CD4-positive, alpha-beta T cell treated with Interleukin-4 for 4 hours (primary cell): ENCODE results near the gene PLCB1.
"Not testable (repeated sequence)": the region's sequence is repeated elsewhere in the genome, so short reads cannot be mapped to it uniquely, and the experiment has no call there.

ENCODE experiments used
- DNase-seq: peaks from one replicate; pipeline ENCODE4 v3.0.0-alpha.2; 2020

PLCB1 gene

DNA sequence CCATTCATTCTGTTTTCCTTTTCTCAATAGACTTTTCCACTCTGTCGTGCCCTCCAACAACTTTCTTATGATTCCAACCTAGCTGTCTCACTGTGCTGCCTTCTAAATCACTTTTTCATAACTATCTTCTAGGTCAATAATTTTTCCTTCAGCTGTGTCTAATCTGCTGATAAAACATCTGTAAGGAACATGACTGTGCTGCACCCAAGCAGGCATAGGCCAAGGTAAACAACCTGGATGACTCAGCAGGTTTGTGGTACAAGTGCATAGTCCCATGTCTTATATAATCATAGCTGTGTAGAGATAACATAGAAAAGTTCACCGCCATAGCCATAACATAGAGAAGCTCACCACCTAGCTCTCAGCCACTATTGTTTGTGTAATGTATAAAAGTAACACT, 332.3 kb downstream of the PLCB1 start:
- DNase-seq, result no peak

GRCh38 chr20:8466781-8467180, 334.7 kb downstream of the PLCB1 start:
- DNase-seq, result not testable (repeated sequence)

DNA sequence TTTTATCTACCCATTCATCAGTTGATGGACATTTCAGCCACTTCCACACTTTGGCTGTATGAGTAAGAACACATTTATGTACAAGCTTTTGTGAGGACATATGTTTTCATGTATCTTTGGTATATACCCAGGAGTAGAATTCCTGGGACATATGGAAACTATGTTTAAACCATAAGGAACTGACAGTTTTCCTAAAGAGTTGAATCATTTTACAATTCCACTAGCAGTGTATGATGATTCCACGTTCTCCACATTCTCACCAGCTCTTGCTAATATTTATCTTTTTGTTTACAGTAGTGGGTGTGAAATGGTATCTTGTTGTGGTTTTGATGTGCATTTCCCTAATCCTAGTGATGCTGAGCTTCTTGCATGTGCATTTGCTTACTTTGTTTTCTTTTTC, 338.1 kb downstream of the PLCB1 start:
- DNase-seq, result no peak

- DNase-seq, result no peak
Observed at GRCh38 chr20:8471465-8471864, 339.4 kb downstream of the PLCB1 start.

- DNase-seq, result no peak
Observed at GRCh38 chr20:8473459-8473858, 341.4 kb downstream of the PLCB1 start.

DNA sequence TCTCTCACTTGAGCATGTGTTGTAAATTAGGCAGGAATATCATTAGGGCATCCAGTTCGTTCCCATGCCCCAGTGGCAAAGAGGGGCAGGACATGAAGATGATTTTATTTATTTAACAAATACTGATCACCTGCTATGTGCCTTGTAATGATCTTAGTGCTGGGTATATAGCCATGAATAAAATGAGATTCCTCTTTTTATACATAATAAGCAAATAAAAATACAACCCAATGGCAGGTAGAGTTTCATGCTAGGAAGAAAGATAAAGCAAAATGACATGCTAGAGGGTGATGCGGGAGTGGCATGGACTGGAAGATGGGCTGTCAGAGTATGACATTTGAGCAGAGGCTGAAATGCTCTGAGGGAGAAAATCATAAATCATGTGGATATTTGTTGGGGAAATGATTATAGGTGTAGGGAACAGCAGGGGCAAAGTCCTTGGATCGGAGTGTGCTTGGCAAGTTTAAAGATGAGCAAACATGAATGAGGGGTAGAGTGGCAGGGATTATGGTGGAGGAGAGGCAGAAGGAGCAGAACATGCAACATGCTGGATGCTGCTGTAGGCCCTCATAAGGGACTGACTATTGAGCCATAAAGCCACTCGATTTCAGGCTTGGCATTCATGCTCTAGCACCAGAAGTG, 342.1 kb downstream of the PLCB1 start:
- no peak for DNase-seq

GRCh38 chr20:8476021-8476420, 344.0 kb downstream of the PLCB1 start:
- no peak for DNase-seq

DNA sequence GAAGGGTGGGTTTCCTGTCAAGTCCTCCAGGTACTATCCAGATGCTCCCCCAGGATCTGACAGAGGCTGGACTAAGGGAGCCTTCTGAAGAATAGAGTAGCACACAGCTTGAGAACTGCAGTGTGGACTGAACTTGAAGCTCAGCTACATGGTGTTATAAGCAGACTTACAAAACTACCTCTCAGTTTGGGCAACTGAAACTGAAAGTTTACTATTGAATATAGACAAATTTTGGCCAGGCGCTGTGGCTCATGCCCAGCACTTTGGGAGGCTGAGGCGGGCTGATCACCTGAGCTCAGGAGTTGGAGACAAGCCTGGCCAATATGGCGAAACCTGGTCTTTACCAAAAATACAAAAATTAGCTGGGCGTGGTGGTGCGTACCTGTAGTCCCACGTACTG, 348.5 kb downstream of the PLCB1 start:
- DNase-seq, result no peak

GRCh38 chr20:8487696-8488095, 355.6 kb downstream of the PLCB1 start:
- DNase-seq, result no peak

DNA sequence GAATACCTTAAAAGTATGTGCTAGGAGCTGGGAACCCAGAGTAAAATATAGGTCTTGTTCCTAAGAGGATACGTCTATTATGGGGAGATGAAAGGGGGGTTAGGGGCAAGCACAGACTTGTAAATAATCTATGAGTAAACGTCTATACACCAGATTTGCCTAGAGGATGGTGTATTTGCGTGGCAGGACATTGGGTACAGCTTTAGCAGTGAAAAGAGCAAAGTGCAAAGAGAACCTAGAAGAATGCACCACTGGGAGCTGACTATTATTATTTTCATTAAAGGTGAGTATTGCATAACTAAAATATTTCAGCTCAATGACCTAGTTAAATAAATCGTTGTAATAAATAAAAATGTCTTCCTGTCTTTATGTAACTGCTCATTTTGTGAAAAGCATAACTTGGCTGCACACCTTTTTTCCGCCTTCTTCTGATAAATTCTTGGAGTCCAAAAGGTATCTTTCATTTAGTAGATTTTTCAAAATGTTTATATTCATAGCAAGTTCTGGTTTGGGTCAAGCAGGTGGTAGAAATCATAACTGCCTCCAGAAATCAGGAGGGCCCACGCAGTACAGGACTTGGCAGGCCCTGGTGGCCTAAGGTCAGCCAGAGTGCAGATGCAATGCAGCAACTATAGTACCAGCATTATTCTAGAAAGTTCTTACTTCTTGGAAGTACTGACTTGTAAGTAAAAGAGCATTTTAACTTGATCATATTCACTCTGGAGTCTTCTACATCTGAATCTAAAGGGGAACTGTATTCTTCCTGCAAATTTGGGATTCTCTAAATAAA, 357.2 kb downstream of the PLCB1 start:
- no peak for DNase-seq

GRCh38 chr20:8490076-8490830, 358.2 kb downstream of the PLCB1 start:
- no peak for DNase-seq

DNA sequence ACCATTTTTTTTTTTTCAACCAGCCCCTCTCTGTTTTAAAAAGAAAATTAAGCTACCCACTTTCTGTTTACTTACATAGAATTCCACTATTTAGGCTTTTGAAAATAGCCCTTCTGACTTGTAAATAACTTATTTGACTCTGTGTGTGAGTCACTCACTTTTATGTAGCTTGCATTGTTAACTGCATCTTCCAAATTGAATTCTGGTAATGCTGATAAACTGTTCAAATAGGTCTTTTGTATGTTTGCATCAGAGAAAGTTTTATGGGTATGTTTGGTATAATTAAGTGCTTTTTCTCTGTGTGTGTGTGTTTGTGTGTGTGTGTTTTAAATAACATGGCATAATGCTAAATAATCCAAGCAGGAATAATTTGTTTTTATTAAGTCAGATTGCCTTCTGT, 360.1 kb downstream of the PLCB1 start:
- no peak for DNase-seq

- no peak for DNase-seq
Observed at GRCh38 chr20:8498571-8498970, 366.5 kb downstream of the PLCB1 start.

DNA sequence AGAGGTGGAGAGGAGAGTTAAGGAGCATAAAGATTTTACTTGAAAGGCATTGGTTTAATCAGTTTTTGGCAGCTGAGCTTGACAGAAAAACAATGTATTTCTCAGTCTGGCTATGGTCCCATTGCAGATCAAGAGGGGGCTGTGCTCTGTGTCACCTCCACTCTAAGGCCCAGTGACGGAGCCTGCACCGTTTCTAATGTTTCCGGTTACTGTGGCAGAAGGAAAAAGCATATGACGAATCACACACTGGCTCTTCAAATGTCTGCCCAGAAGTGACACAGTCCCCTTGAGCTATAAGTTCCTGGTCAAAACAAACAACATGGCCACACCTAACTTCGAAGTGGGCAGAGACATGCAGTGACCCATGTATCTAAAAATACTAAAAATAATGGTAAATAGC, 372.0 kb downstream of the PLCB1 start:
- no peak for DNase-seq

- no peak for DNase-seq
Observed at GRCh38 chr20:8505476-8506200, 373.6 kb downstream of the PLCB1 start.

- DNase-seq, result no peak
Observed at GRCh38 chr20:8507231-8507630, 375.2 kb downstream of the PLCB1 start.

DNA sequence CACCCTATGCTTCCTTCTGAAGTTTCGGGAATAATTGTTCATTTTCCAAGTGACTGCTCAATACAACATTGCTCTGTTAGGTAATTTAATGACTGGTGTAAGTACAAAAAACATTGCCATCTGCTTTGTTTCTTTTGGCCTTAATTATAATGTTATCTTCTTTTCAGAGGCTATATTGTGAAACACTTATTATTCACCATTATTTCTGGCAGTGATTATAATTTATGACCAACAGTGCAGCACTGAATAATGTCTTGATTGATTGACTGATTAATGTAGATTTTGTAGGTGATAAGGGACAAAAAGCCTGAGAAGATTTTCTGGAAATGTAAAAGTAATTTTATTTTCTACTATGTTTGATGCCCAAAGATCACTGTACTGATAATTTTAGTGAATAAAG, 377.7 kb downstream of the PLCB1 start:
- no peak for DNase-seq

- no peak for DNase-seq
Observed at GRCh38 chr20:8510808-8511207, 378.7 kb downstream of the PLCB1 start.

DNA sequence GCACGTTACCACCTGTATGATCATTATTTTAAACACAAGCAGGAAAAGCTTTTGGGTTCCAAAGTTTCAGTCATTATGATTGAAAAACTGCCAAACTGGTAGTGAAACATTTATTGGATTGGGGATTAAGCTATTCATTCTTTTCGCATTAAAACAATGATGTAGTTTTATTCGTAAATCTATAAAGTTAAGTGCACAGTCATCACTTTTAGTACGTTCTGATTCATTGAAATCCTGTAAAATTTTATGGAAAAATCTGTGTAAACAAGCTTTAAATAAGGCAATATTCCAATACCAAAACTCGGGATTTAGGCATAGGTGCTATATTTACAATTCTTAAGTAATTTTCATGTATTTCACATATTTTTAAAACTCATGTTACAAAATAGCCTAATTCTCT, 379.9 kb downstream of the PLCB1 start:
- no peak for DNase-seq

DNA sequence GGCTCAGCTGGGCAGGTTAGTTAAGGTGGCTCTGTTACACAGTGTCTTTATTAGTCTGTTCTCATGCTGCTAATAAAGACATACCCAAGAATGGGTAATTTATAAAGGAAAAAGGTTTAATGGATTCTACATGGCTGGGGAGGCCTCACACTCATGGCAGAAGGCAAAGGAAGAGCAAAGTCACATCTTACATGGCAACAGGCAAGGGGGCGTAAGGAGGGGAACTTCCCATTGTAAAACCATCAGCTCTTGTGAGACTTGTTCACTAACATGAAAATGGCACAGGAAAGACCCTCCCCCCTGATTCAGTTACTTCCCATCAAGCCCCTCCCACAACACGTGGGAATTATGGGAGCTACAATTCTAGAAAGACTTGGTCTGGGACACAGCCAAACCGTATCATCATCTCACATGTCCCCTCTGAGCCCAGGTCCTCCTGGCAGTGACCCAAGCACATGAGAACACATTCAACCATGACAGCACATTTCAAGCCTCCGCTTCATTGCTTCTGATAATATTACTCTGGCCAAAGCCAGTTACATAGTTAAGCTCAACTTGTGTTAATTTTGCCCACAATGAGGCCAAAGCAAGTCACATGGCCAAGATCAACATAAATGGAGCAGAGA, 383.9 kb downstream of the PLCB1 start:
- no peak for DNase-seq

GRCh38 chr20:8518878-8519277, 386.8 kb downstream of the PLCB1 start:
- no peak for DNase-seq

GRCh38 chr20:8519887-8520286, 387.8 kb downstream of the PLCB1 start:
- DNase-seq, result no peak

GRCh38 chr20:8522168-8522567, 390.1 kb downstream of the PLCB1 start:
- DNase-seq, result no peak
